ENCODE data around the gene ATP9A.

ATP9A gene

GRCh38 chr20:51602131-51602530, 166.1 kb downstream of the ATP9A start:
- DNase-seq (ENCODE audit: low read depth, low spot score): no peak

- DNase-seq (ENCODE audit: low read depth, low spot score): no peak
Observed at GRCh38 chr20:51600950-51601349, 167.2 kb downstream of the ATP9A start.

- no peak for DNase-seq (ENCODE audit: low read depth, low spot score)
Observed at GRCh38 chr20:51600016-51600420, 168.2 kb downstream of the ATP9A start.

GRCh38 chr20:51598556-51598955, 169.6 kb downstream of the ATP9A start:
- DNase-seq (ENCODE audit: low read depth, low spot score): no peak

GRCh38 chr20:51597389-51598231, 170.6 kb downstream of the ATP9A start:
- no peak for DNase-seq (ENCODE audit: low read depth, low spot score)

GRCh38 chr20:51596668-51597388, 171.4 kb downstream of the ATP9A start:
- no peak for DNase-seq (ENCODE audit: low read depth, low spot score)

GRCh38 chr20:51595744-51596143, 172.4 kb downstream of the ATP9A start:
- DNase-seq (ENCODE audit: low read depth, low spot score): no peak

GRCh38 chr20:51595058-51595532, 173.1 kb downstream of the ATP9A start:
- DNase-seq (ENCODE audit: low read depth, low spot score): peak; percentile 75

GRCh38 chr20:51594236-51595057, 173.7 kb downstream of the ATP9A start:
- no peak for DNase-seq (ENCODE audit: low read depth, low spot score)

- DNase-seq (ENCODE audit: low read depth, low spot score): no peak
Observed at GRCh38 chr20:51593584-51593983, 174.6 kb downstream of the ATP9A start.

GRCh38 chr20:51592564-51592963, 175.6 kb downstream of the ATP9A start:
- DNase-seq (ENCODE audit: low read depth, low spot score): no peak

- no peak for DNase-seq (ENCODE audit: low read depth, low spot score)
Observed at GRCh38 chr20:51591871-51592270, 176.3 kb downstream of the ATP9A start.

- DNase-seq (ENCODE audit: low read depth, low spot score): no peak
Observed at GRCh38 chr20:51588762-51589161, 179.4 kb downstream of the ATP9A start.

- no peak for DNase-seq (ENCODE audit: low read depth, low spot score)
Observed at GRCh38 chr20:51587145-51587544, 181.0 kb downstream of the ATP9A start.

- no peak for DNase-seq (ENCODE audit: low read depth, low spot score)
Observed at GRCh38 chr20:51586005-51586440, 182.2 kb downstream of the ATP9A start.

GRCh38 chr20:51585148-51585547, 183.0 kb downstream of the ATP9A start:
- DNase-seq (ENCODE audit: low read depth, low spot score): no peak

- no peak for DNase-seq (ENCODE audit: low read depth, low spot score)
Observed at GRCh38 chr20:51584737-51585136, 183.5 kb downstream of the ATP9A start.

- no peak for DNase-seq (ENCODE audit: low read depth, low spot score)
Observed at GRCh38 chr20:51584116-51584515, 184.1 kb downstream of the ATP9A start.

GRCh38 chr20:51583499-51583898, 184.7 kb downstream of the ATP9A start:
- DNase-seq (ENCODE audit: low read depth, low spot score): no peak

- no peak for DNase-seq (ENCODE audit: low read depth, low spot score)
Observed at GRCh38 chr20:51583073-51583472, 185.1 kb downstream of the ATP9A start.

GRCh38 chr20:51581571-51581970, 186.6 kb downstream of the ATP9A start:
- no peak for DNase-seq (ENCODE audit: low read depth, low spot score)

GRCh38 chr20:51579137-51579536, 189.1 kb downstream of the ATP9A start:
- DNase-seq (ENCODE audit: low read depth, low spot score): peak; percentile 60

Data from smooth muscle cell of the brain vasculature (primary cell).